Measurements from ENCODE around the gene THADA. TPM values are rescaled to one million over a fixed set of nuclear protein-coding genes. Genes with fewer than 3 reads are reported as not detected.

The THADA gene
- total and polyA plus RNA-seq, 7 experiments from 2014 or later: 11.7 to 43.0 (median 39.6) TPM

DNA sequence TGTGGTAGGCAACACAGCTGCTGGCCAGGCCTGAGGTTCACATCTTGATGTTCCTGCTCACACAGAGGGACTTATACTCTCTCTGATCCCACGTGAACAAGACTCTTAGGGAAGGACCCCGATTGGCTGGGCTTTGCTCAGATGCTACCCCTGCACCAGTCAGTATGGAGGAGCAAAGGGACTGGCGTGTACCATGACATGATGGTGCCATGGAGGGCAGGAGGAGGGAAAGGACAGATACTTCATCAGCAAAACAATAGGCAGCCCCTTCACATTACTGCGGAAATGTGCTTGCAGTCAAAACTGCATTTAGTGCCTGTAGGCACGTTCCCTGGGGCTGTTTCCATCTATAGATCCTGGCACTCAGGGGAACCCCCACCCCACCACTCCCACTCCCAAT is 412.1 kb downstream of the THADA start:
- H3K27ac Mint-ChIP-seq: peak overlapping the region in 6 of 9 donors; percentile 9 to 89 (median 84)
- H3K4me3 ChIP-seq (ENCODE audit: low read length): no peak overlapping the region
- ATAC-seq: no peak
- POLR2A ChIA-PET: interaction anchor here (2.1 to 39.5 kb wide), 4 partner anchors 8 to 34 kb away, joined by 6 to 1899 read pairs (median 272); partner anchors contain the start of gene ZFP36L2
- H3K4me3 Mint-ChIP-seq: no peak overlapping the region
- H3K4me1 Mint-ChIP-seq: peaks cover 30 to 75% (median 66%) of the 10 kb centered on the region in 7 donors
- no peaks in the 10 kb centered on the region for H3K9me3 ChIP-seq (ENCODE audit: control insufficient read depth in 2 of 3, low read length in 3 of 3)
- no peak for DNase-seq
- intact Hi-C loops (cut with micrococcal nuclease): loop anchor here (1.0 kb wide), 2 partner anchors 9 to 11 kb away; no protein-coding TSS in a partner anchor
- no peaks in the 10 kb centered on the region for H3K27me3 Mint-ChIP-seq
- CTCF ChIA-PET: no interaction called here
- no peaks in the 10 kb centered on the region for H3K27me3 ChIP-seq (ENCODE audit: control insufficient read depth in 2 of 2, insufficient read depth in 2 of 2, low read length in 2 of 2)
- H3K9me3 Mint-ChIP-seq: peaks cover 0 to 2% (median 0%) of the 10 kb centered on the region in 11 donors
- peaks cover 6 to 10% (median 8%) of the 10 kb centered on the region in 5 donors for H3K36me3 Mint-ChIP-seq
- no peak overlapping the region for H3K27ac ChIP-seq (ENCODE audit: low read depth, low read length)
- peaks cover 6 to 64% of the 10 kb centered on the region in 2 donors for H3K4me1 ChIP-seq (ENCODE audit: control insufficient read depth in 2 of 2, insufficient read depth in 2 of 2, low read length in 2 of 2)
- no peaks in the 10 kb centered on the region for H3K36me3 ChIP-seq (ENCODE audit: control insufficient read depth in 2 of 3, insufficient read depth in 3 of 3, low read length in 3 of 3)

DNA sequence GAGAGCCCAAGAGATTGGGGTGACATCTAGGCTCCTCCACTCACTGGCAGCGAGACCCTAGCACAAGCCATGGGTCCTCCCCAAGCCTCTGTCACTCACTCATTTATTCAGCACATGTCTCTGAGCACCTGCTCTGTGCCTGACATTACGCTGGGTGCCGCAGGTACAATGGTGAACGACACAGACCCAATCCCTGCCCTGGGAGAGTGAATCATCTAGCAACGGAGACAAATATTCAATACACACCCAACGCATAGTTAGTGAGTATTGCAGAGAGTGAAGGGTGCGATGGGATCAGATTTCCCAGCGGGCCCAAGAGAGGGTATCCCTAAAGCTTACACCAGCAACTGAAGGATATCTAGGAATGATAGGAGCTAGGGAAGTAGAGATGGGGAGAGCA is 414.9 kb downstream of the THADA start:
- ChIA-PET POLR2A (interaction anchor here (1.0 to 43.2 kb wide), 6 partner anchors 10 to 41 kb away, joined by 3 to 1899 read pairs (median 284); partner anchors contain the start of gene ZFP36L2), CTCF (interaction anchor here (0.7 to 2.0 kb wide), 4 partner anchors 10 to 48 kb away, joined by 3 to 8 read pairs (median 5); no protein-coding TSS in a partner anchor)
- Histone ChIP-seq H3K27me3 (ENCODE audit: control insufficient read depth in 2 of 2, insufficient read depth in 2 of 2, low read length in 2 of 2) (no peaks in the 10 kb centered on the region), H3K27ac (ENCODE audit: low read depth, low read length) (no peak overlapping the region), H3K4me1 (ENCODE audit: control insufficient read depth in 2 of 2, insufficient read depth in 2 of 2, low read length in 2 of 2) (peaks cover 31 to 68% of the 10 kb centered on the region in 2 donors), H3K9me3 (ENCODE audit: control insufficient read depth in 2 of 3, low read length in 3 of 3) (no peaks in the 10 kb centered on the region), H3K36me3 (ENCODE audit: control insufficient read depth in 2 of 3, insufficient read depth in 3 of 3, low read length in 3 of 3) (no peaks in the 10 kb centered on the region), H3K4me3 (ENCODE audit: low read length) (no peak overlapping the region)
- Mint-ChIP-seq H3K27ac (peak overlapping the region; percentile 12 to 89 (median 75)), H3K4me1 (peaks cover 44 to 75% (median 73%) of the 10 kb centered on the region in 7 donors), H3K9me3 (peaks cover 0 to 2% (median 0%) of the 10 kb centered on the region in 11 donors), H3K27me3 (no peaks in the 10 kb centered on the region), H3K36me3 (peaks cover 6 to 11% (median 10%) of the 10 kb centered on the region in 5 donors), H3K4me3 (peak overlapping the region in 2 of 10 donors; percentile 10 to 28)
- no peak for DNase-seq
- intact Hi-C loops (cut with micrococcal nuclease): no loop called here
- ATAC-seq: no peak

Other genes with a start within 250 kb of the THADA start
- gene PLEKHH2, start 41.2 kb upstream of the THADA start, total RNA-seq: 1 to 10 TPM in 4 of 5 experiments, under 1 TPM in 1; 0.02 to 2.8 (median 2.0) TPM
- gene PLEKHH2, start 41.2 kb upstream of the THADA start, polyA plus RNA-seq: under 1 TPM in 1 of 2 donors, not detected in 1; 0.33 TPM
- gene C1GALT1C1L, start 80.4 kb upstream of the THADA start, total RNA-seq: not detected
- gene C1GALT1C1L, start 80.4 kb upstream of the THADA start, polyA plus RNA-seq: not detected
- 1 to 10 TPM; 1.9 to 6.1 (median 5.1) TPM for gene DYNC2LI1, start 178.0 kb upstream of the THADA start, total RNA-seq
- 1 to 10 TPM; 5.6 to 7.8 TPM for gene DYNC2LI1, start 178.0 kb upstream of the THADA start, polyA plus RNA-seq
- gene ABCG5, start 242.8 kb upstream of the THADA start, total RNA-seq: not detected
- not detected for gene ABCG5, start 242.8 kb upstream of the THADA start, polyA plus RNA-seq
- gene ABCG8, start 242.9 kb upstream of the THADA start, total RNA-seq: not detected
- gene ABCG8, start 242.9 kb upstream of the THADA start, polyA plus RNA-seq: under 1 TPM in 1 of 2 donors, not detected in 1; 0.11 TPM